NCI-H2029 (cell line): Measurements from ENCODE around the gene PRRG2.

ENCODE experiments used
- DNase-seq: peaks from one replicate; lab custom pipeline; 2025; lab: John Stamatoyannopoulos, UW

PRRG2 gene

DNA sequence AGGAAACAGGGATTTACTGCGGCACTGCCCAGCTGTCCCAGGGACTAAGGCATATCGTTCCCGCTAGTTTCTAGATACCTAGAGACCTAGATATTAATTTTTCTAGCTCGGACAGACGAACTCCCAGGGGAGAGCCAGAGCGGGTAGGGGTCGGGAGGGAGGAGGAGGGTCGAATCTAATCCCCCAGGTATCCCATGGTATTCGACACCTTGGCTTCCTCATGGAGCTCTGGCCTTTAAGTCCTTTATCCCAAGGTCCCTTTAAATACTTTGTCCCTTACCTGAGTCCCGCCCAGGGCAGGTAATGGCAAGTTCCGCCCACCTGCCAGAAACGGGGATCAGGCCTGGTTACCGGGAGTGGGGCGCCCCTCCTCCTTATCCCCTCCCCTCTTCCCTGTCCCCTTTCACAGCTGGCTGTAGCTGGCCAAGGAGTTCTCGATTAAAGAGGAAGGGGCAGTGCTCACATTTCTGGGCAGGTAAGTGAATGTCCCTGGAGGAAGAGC, at the start of gene PRRG2:
Gene PRRG2, plus strand, starts transcription at position 310 of the 502 bp plus-strand sequence. CDS start 1,904 bp downstream, outside the sequence.
- DNase-seq: no peak

DNA sequence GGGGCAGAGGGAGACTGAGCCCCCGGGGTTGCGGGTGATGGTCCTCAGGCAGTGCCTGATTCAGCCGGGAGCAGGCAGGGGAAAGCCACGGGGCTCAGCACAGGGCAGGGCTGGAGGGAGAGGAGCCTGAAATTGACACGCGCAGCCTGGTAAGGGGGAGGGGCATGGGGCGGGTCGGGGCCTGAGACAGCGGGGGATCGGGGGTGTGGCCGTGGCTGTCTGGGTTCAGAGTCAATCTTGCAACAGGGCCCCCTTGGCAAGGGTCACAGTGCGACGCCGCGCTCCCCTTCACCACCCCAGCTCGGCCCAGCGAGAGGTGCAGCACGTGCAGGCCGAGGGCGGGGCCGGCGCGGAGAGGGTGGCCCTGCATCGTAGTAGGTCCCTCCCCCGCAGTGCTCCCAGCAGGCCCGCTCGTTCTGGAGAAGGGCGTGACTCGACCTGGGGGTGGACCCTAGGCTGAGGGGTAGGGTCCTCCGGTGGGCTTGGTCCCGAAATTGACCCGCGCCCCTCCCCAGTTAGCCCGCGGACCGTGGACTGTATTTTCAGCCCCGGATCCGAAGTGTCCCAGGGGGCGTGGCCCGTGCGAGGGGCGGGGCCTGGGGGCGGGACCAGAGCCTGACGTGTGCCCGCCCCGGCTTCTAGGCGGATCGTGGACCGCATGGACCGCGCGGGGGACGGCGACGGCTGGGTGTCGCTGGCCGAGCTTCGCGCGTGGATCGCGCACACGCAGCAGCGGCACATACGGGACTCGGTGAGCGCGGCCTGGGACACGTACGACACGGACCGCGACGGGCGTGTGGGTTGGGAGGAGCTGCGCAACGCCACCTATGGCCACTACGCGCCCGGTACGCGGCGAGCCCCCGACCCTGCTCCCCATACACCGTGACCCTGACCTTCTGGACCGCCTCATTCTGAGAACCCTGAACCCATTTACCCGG, 47.3 kb upstream of the PRRG2 start:
- peak; percentile 50 for DNase-seq

DNA sequence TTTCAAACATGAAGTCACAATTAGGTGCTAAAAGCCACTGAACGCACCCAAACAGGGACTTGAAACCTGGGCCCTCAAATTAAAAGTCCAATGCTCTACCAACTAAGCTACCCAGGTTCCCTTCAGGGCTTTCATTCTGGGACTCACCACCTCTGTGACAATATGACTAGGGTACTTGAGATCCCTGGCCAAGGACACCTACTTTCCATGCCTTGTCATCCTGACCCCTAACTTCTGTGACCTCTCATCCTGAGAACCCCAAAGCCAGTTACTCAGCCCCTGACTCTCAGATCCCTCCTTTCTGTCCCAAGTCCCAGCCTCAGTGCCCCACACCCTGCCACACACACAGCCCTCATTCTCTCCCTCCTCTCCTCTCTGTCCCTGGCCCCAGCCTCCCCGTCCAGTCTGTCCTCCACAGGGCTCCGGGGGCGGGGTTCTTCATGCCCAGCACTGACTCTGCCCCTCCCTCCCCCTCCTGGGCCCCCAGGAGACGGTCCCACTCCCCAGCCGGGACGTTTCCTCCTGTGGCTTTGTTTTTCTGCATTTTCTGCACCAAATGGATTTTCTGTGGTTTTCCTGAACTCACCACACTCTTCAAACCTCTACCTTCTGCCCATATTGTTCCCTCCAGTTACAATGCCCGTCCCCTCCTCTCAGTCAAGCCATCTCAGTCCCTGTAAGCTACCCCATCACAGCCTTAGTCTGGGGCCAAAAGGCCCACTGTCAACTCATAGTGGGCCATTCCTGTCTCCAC, 46.3 kb upstream of the PRRG2 start:
- DNase-seq: no peak

DNA sequence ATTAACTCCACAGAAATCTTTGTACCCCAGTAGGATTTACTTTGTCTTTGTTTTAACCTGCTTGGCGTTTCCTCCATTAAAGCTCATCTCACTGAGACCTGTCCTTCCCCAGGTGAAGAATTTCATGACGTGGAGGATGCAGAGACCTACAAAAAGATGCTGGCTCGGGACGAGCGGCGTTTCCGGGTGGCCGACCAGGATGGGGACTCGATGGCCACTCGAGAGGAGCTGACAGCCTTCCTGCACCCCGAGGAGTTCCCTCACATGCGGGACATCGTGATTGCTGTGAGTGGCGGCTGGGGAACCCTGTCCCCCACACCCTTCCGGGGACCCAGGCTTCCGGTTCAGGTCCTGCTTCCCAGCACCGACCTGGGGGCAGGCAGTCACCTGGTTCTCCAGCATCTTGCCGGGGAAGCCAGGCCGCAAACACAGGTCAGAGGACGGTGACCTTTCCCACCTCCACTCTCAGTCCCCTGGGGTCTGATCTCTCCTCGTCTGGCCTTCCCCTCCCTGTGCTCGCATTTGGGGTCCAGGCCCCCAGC, 44.1 kb upstream of the PRRG2 start:
- DNase-seq: no peak

DNA sequence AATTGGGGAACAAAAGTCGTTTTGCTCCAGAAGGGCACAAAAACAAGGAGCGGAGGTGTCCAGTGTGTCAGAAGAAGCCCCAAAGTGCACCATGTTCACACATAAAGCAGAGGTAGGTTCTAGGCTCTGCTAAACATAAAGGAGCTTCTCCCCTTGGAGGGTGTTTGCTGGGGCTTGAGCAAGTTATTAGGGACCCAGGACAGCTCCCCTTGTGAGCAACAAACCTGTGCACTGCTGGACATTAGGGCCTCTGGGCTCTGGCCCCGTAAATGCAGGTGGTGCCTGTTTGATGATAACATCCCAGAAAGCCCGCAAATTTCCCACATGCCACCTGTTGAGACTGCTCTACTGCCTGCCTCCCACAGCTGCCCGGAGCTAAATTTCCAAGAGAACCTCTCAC, 42.5 kb upstream of the PRRG2 start:
- DNase-seq: no peak

DNA sequence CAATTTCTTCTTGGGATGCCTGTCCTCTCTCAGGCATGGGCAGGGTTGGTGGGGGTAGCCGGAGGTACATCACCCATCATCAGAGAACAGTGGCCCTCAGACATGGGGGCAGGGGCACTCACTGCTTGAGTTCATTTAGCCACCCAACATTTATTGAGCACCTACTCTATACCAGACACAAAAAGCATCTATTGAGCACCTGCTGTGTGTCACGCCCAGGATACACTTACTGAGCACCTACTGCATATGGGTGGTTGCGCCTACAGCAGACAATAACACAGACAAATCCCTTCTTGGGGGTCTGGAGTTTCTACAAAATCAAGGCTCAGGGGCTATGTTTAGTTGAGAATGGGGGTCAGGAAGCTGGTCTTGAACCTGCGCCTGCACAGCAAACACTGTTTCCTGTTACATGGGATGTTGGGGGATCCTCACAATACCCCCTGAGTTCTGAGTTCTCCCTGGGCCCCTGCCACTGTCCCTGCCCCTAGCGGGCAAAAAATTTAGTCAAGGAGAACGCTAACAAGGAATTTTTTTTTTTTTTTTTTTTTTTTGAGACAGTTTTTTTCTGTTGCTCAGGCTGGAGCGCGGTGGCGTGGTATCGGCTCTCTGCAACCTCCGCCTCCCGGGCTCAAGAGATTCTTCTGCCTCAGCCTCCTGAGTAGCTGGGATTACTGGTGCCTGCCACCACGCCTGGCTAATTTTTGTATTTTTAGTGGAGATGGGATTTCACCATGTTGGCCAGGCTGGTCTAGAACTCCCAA, 41.7 kb upstream of the PRRG2 start:
- DNase-seq: no peak

DNA sequence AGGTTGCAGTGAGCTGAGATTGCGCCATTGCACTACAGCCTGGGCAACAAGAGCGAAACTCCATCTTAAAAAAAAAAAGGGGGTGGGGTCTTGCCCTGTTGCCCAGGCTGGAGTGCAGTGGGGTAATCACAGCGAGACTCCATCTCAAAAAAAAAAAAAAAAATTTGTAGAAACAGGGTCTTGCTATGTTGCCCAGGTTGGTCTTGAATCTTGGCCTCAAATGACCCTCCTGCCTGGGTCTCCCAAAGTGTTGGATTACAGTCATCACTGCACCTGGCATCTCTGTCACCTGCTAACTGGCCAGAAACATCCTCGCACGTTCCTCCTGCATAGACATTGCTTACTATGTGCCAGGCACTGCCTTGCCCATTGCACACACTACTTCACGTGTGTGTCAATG, 39.2 kb upstream of the PRRG2 start:
- DNase-seq: no peak

DNA sequence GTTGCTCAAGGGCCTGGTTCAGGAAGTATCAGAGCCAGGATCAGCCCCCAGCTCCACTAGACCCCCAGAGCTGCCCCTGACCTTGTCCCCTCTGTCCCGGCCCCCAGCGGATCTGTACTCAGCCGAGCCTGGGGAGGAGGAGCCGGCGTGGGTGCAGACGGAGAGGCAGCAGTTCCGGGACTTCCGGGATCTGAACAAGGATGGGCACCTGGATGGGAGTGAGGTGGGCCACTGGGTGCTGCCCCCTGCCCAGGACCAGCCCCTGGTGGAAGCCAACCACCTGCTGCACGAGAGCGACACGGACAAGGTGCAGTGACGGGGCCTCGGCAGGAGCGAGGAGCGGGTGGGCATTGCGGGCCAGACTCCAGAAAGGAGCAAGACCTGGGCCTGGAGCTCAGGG, 38.7 kb upstream of the PRRG2 start:
- DNase-seq: no peak

DNA sequence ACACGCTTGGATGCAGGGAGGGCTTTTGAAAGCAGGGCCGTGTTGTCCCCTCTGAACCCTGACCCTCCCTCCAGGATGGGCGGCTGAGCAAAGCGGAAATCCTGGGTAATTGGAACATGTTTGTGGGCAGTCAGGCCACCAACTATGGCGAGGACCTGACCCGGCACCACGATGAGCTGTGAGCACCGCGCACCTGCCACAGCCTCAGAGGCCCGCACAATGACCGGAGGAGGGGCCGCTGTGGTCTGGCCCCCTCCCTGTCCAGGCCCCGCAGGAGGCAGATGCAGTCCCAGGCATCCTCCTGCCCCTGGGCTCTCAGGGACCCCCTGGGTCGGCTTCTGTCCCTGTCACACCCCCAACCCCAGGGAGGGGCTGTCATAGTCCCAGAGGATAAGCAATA, 38.1 kb upstream of the PRRG2 start:
- no peak for DNase-seq

DNA sequence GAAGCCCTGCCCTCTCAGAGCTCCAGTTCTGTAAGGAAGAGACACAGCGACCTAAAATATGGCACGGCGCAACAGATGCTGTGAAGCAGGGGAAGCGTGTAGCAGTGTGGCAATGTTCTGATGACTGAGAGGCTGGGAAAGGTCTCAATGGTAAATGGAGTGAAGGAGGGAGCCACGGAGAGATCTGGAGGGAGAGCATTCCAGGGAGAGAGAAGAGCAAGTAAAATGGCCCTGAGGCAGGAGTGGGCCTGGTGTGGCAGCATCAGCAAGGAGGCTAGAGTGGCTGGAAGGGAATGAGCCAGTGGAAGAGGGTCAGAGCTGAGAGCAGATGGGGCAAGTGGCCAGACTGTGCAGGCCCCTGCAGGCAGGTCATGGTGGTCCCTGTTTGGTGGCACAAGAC, 37.0 kb upstream of the PRRG2 start:
- no peak for DNase-seq

DNA sequence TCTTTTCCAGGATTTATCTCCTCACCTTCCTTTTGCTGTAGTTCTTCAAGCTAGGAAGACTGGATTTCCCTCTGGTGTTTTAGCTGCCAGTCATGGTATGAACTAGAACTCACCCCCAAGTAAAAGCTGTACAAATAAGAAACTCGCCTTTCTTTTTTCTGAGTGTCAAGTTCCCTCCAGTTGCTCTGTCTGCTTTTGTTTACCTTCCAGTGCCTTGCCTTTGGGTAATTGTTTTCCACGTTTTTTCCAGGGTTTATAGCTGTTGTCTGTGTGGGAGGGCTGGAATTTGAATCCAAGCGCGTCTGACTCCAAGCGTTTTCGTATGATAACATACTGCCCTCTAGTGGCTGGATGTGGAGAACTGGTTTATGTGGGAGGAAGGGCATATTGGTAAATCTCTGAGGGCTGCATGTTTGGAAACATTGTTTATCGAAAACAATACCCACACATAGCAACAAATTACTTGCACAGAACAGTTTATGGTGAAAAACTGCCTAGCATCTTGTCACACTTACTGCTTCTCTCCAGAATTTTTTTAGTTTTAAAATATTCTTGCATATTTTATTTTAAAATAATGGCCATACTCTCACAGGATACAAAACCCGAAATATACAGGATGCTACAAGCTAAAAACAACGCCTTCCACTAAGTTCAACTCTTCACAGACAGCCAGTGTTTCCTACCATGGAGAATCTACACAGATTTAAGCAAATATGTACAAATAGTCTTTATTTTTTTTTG, 34.1 kb upstream of the PRRG2 start:
- DNase-seq: peak; percentile 85

DNA sequence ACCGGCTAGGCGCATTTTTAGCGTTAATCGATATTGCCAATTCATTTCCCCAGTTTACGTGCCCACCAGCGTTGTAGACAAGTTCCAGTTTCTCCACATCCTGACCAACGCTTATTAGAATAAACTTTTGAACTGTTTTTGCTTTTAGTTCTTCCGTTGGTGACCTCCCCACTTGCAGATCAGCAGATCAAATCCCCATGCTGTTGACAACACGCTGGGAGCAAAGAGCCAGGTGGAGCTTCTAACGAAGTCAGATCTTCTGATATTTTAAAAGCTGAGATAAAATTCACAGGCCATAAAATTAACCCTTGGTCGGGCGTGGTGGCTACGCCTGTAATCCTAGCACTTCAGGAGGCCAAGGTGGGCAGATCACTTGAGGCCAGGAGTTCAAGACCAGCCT, 32.1 kb upstream of the PRRG2 start:
- no peak for DNase-seq

DNA sequence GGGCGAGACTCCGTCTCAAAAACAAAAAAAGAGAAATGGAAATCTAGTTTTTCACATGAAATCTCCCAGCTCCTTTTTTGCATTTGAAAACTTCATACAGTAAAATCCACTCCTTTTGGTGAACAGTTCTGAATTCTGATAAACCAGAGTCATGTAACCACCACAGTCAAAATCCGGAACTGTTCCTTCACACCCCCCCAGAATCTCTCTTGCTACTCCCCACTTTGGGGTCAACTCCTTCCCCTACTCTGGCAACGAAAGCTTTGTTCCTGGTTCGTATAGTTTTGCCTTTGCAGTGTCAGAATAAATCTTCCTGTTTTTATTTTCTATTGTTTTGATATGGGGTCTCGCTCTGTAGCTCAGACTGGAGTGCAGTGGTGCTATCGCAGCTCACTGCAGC, 29.6 kb upstream of the PRRG2 start:
- no peak for DNase-seq

DNA sequence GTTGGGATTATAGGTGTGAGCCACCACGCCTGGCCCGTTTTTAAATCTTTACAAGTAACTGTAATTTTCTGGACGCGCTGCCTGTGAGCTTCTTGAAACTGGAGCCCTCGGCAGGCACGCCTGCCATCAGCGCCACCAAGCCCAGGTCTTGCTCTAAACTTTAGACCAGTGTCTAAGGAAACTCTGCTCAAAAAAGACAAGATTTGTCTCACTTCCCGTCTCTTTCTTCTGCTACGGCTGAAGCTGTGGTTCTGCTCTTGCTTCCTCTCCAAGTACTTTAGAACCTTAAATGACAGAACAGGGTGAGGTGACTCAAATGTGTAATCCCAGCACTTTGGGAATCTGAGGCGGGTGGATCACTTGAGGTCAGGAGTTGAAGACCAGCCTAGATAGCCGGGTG, 28.4 kb upstream of the PRRG2 start:
- no peak for DNase-seq

DNA sequence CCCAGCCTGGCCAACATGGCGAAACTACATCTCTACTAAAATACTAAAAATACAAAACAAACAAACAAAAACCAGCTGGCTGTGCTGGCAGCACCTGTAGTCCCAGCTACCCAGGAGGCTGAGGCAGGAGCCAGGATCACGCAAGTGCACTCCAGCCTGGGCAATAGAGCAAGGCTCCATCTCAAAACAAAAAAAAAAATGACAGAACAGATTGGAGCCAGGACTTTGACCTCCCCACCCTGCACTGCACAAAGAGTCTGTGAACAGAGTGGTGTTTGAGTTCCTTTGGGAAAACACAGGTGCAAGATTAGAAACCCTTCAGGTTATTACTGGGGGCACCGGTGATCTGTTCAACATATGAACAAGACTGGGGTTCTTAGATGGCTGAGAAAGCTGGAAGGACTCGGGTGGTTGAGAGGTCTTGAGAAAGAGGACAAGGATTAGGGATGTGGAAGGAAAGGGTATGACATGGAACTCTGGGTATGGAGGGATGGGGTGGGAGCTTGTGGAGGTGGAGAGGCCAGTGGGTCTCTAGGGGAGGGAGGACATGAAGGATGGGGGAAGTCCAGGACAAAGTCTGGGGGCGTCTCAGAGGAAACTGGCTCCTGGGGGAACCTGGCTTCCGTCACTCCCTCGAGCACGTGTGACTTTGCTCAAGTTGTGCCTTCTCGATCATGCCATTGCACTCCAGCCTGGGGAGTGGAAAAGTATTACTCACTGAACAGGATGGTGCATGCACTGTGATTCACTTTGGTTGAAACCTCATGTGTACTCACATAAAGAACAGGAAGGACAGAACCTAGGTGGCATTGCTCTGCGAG, 27.5 kb upstream of the PRRG2 start:
- no peak for DNase-seq

DNA sequence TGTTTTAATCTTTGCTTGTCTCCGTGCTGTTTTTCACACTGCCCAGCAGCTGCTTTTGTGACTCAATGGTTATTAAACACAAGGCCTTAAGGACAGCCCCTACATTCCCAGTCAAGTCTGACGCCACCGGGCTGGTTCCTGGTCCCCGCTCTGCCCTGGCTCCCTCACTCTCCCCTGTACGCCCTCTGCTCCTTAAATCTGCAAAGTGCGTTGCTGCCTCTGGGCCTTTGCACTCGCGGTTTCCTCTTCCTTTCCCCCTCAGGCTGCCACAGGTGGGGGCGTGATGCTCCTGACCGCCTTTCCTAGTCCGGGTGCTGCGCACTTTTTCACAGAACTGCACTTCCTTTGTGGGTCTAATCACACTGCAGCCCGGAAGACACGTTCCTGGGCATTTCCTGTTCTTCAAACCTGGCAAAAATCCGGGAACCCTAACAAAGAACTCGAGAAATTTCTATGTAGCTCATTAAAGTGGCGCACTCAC, 26.4 kb upstream of the PRRG2 start:
- no peak for DNase-seq

DNA sequence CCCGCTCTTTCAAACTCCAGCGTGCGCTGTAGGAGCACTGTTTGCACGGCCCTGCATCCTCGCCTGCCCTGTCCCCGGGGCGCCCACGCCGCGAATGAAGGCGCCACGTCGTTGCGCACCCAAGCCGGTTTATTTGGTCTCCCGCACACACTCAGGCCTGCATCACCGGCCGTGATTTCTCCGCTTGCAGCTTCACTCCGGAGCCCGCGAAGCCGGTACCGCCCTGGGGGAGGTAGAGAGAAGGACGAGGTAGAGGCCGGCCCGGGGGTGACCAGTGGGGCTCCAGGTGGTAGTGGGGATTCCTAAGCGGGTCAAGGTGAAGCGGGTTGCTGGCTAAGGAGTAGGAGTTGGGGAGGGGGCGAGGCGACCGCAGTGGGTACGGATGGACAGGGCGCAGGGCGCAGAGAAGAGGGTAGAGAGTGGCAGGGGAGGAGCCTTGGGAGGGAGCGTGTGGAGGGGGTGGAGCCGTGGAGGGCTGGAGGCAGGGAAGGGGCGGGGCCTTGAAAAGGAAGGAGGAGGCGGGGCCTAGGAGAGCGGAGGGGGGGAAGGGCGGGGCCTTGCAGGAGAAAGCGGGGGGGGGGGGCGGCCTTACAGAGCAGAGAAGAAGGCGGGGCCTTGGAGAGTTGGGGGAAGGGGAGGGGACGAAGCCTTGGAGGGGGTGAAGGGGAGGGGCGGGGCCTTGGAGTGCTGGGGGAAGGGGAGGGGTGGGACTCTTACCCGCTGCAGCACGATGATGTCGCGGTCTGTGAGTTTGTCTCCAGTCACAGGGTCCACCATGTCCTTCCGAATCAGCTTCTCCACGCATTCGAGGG, 25.3 kb upstream of the PRRG2 start:
- DNase-seq: peak; percentile 9

DNA sequence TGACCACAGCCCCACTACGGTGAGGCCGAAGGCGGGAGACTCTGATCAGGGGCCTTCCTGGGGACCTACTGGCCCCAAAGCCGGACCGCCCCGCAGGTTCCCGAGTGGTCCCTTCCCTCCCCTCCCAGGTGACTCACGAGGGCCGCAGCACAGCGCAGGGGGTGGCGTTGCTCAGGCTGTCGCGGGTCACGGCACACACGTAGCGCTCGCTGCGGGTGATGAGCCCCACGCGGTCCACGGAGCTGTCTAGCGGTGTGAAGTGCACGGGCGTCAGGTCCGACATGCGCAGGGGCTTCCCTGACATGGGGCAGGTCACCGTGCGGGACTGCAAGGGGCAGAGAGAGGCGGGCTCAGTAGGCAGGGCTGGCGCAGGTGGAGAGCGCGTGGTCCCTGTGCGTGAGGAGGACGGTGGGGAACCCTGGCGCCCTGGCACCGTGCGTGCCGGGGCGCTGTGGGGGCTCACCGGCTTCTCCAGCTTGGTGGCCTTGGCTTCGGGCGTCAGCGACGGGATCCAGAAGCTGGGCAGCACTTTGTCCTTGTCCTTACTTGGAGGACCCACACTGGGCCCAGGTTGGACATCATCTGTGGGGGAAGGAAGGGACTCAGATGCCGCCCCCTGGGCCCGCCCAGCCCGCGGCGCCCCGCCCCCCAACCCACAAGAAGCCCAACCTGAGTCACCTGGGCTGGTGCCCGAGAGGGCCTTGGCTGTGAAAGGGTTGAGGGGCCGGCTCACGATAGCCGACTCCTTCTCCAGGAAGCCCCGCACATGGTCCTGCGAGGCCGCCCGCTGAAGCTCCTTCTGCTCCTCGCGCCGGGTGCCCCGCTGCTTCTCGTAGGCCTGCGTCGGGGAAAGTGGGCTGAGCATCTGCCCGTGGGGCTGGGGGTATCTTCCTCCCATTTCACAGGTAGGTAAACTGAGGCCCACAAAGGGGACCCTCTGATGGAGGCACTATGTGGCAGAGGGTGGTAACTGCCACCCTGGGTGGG, 24.4 kb upstream of the PRRG2 start:
- no peak for DNase-seq
